HG03060 (cell line): Measurements from ENCODE around the gene VSIG10L.

ENCODE experiments used
- ATAC-seq: cut with Tn5 transposase; IDR thresholded peaks from one replicate; pipeline ENCODE4 v1.9.1; 2021; ENCODE audit warnings: low read depth, moderate number of reproducible peaks; ENCODE audit not compliant: unreplicated experiment

The VSIG10L gene

GRCh38 chr19:51339687-51340656 is 2.0 kb downstream of the VSIG10L start:
- ATAC-seq: no peak

- no peak for ATAC-seq
Observed at GRCh38 chr19:51339313-51339686, 2.6 kb downstream of the VSIG10L start.

- ATAC-seq: no peak
Observed at GRCh38 chr19:51338563-51339312, 3.2 kb downstream of the VSIG10L start.

- ATAC-seq: no peak
Observed at GRCh38 chr19:51337861-51338562, 3.9 kb downstream of the VSIG10L start.

GRCh38 chr19:51337141-51337860 is 4.6 kb downstream of the VSIG10L start:
- no peak for ATAC-seq

- no peak for ATAC-seq
Observed at GRCh38 chr19:51333836-51334460, 8.0 kb downstream of the VSIG10L start.

GRCh38 chr19:51331716-51332115 is 10.2 kb downstream of the VSIG10L start:
- ATAC-seq: no peak

- no peak for ATAC-seq
Observed at GRCh38 chr19:51331193-51331592, 10.7 kb downstream of the VSIG10L start.

- no peak for ATAC-seq
Observed at GRCh38 chr19:51330366-51330765, 11.6 kb downstream of the VSIG10L start.

- no peak for ATAC-seq
Observed at GRCh38 chr19:51329411-51329810, 12.5 kb downstream of the VSIG10L start.

GRCh38 chr19:51327066-51328001 is 14.6 kb downstream of the VSIG10L start:
- ATAC-seq: no peak

GRCh38 chr19:51326216-51327065 is 15.5 kb downstream of the VSIG10L start:
- no peak for ATAC-seq

GRCh38 chr19:51325161-51325976 is 16.6 kb downstream of the VSIG10L start:
- no peak for ATAC-seq

GRCh38 chr19:51324167-51324481 is 17.8 kb downstream of the VSIG10L start:
- no peak for ATAC-seq

- ATAC-seq: no peak
Observed at GRCh38 chr19:51323481-51324166, 18.3 kb downstream of the VSIG10L start.

- ATAC-seq: no peak
Observed at GRCh38 chr19:51321799-51322198, 20.1 kb downstream of the VSIG10L start.

- no peak for ATAC-seq
Observed at GRCh38 chr19:51320280-51320657, 21.7 kb downstream of the VSIG10L start.
